HepG2 (cell line): Measurements from ENCODE around the gene PLXNA4. TPM values are rescaled to one million over a fixed set of nuclear protein-coding genes. Genes with fewer than 3 reads are reported as not detected.
A peak's percentile ranks its signal among the peaks of the same experiment; 100 is the strongest.

Source experiments
- ATAC-seq: fragments of 200-7000 bp; cut with Tn5 transposase; 3 replicates; pipeline ENCODE4 v1.9.1; 2020; ENCODE audit warnings: mild to moderate bottlenecking, moderate library complexity
- BruUV-seq: library from RNA; stranded (reverse); fragments of 400-500 nt; replicated peaks from 2 replicates; lab custom pipeline; 2021; lab: Mats Ljungman, UMichigan
- CTCF ChIA-PET: fragments of 300-600 bp; formaldehyde crosslinking; extraction: SDS; loops from one replicate; lab custom pipeline; 2021; ENCODE audit warnings: low total read pairs, inconsistent platforms, low intra/inter-chr PET ratio; lab: Yijun Ruan, JAX
- POLR2A ChIA-PET: fragments of 350-600 bp; sonication (Branson Sonifier 250); formaldehyde crosslinking; loops from one replicate; lab custom pipeline; 2020; ENCODE audit warnings: antibody characterized with exemption, inconsistent platforms; lab: Yijun Ruan, JAX
- DNase-seq: peaks from one replicate; pipeline ENCODE4 v3.0.0-alpha.2; 2015; ENCODE audit warnings: low spot score
- FAIRE-seq: peaks from 3 replicates; lab custom pipeline; 2011; peaks lifted over from hg19 to GRCh38; lab: Jason Lieb, UNC
- H2AFZ ChIP-seq: one replicate; pipeline ENCODE4 v1.6.1; 2011; ENCODE audit warnings: low read length, inconsistent platforms
- H3K27ac ChIP-seq: fragments of 300-600 bp; 3 replicates; pipeline ENCODE4 v1.8.0; 2011; ENCODE audit warnings: mixed run types, mild to moderate bottlenecking, mixed read lengths, low read length, inconsistent platforms; ENCODE audit not compliant: insufficient read depth; ENCODE audit errors: extremely low read length
- H3K27me3 ChIP-seq, 2 experiments: fragments of 200-600 bp in 1 of 2; 2 replicates in 1 of 2; 3 replicates in 1 of 2; pipeline versions ENCODE4 v1.6.0 to v1.8.0; 2011; ENCODE audit warnings: low read length in 2 of 2, mild to moderate bottlenecking in 2 of 2, moderate library complexity in 2 of 2, inconsistent platforms in 1 of 2; ENCODE audit not compliant: insufficient read depth in 2 of 2, control insufficient read depth in 1 of 2
- H3K36me3 ChIP-seq, 2 experiments: fragments of 200-600 bp in 1 of 2; replicated peaks in 1 of 2; 2 replicates in 1 of 2; 3 replicates in 1 of 2; pipeline versions ENCODE4 v1.5.1 to v1.8.0; 2011; ENCODE audit warnings: low read length in 2 of 2, inconsistent platforms in 1 of 2; ENCODE audit not compliant: insufficient read depth in 2 of 2, control insufficient read depth in 1 of 2
- H3K4me1 ChIP-seq: 2 replicates; pipeline ENCODE4 v1.5.1; 2012; ENCODE audit warnings: low read length, inconsistent platforms; ENCODE audit not compliant: insufficient read depth
- H3K4me2 ChIP-seq: 2 replicates; pipeline ENCODE4 v1.6.0; 2011; ENCODE audit warnings: low read depth, low read length, inconsistent platforms
- H3K4me3 ChIP-seq, 3 experiments: fragments of 200-600 bp in 1 of 3; sonication (generic), shearing (Covaris generic) in 1 of 3; replicated peaks in 1 of 3; 2 replicates each; pipeline ENCODE4 v1.5.1; 2011 to 2016; ENCODE audit warnings: low read length in 3 of 3, inconsistent platforms in 2 of 3, low read depth in 2 of 3, mild to moderate bottlenecking in 2 of 3, control low read depth in 1 of 3, mixed read lengths in 1 of 3; ENCODE audit not compliant: insufficient read depth in 1 of 3
- H3K79me2 ChIP-seq: one replicate; pipeline ENCODE4 v1.6.1; 2011; ENCODE audit warnings: low read length, inconsistent platforms; ENCODE audit not compliant: insufficient read depth
- H3K9ac ChIP-seq: 2 replicates; pipeline ENCODE4 v1.6.0; 2011; ENCODE audit warnings: mild to moderate bottlenecking, low read depth, low read length, inconsistent platforms; ENCODE audit not compliant: insufficient read depth
- H3K9me3 ChIP-seq: 2 replicates; pipeline ENCODE4 v1.5.1; 2012; ENCODE audit warnings: mild to moderate bottlenecking, low read length
- H4K20me1 ChIP-seq: 2 replicates; pipeline ENCODE4 v1.6.0; 2011; ENCODE audit warnings: inconsistent platforms, mild to moderate bottlenecking, low read length, moderate library complexity; ENCODE audit not compliant: insufficient read depth
- CHD2 ChIP-seq: IDR thresholded peaks from 2 replicates; pipeline ENCODE4 v1.6.1; 2011; ENCODE audit warnings: low read depth, low read length, improper control_type of control experiment
- DNMT1 ChIP-seq: sonication (generic); formaldehyde crosslinking; IDR thresholded peaks from 2 replicates; pipeline ENCODE4 v1.5.1; 2020; ENCODE audit warnings: mild to moderate bottlenecking, missing genetic modification reagents
- ELF1 ChIP-seq: sonication (generic); formaldehyde crosslinking; IDR thresholded peaks from 2 replicates; pipeline ENCODE4 v1.4.0; 2020; ENCODE audit warnings: missing genetic modification reagents
- JUN ChIP-seq: sonication (generic); formaldehyde crosslinking; IDR thresholded peaks from 2 replicates; pipeline ENCODE4 v1.4.0; 2020; ENCODE audit warnings: mild to moderate bottlenecking, missing genetic modification reagents
- KLF13 ChIP-seq: sonication (generic); formaldehyde crosslinking; IDR thresholded peaks from 2 replicates; pipeline ENCODE4 v1.4.0; 2020; ENCODE audit warnings: mild to moderate bottlenecking, missing genetic modification reagents
- U2AF1 ChIP-seq: fragments of 200-400 bp; formaldehyde crosslinking; optimal IDR thresholded peaks from 2 replicates; pipeline ENCODE3; 2017; ENCODE audit warnings: mild to moderate bottlenecking, low read depth, low read length
- ZBTB7A ChIP-seq: sonication (generic); formaldehyde crosslinking; IDR thresholded peaks from 2 replicates; pipeline ENCODE4 v1.8.0; 2022; ENCODE audit warnings: mild to moderate bottlenecking, missing genetic modification reagents
- ZMYM4 ChIP-seq: sonication (generic); formaldehyde crosslinking; IDR thresholded peaks from 2 replicates; pipeline ENCODE4 v1.8.1; 2023; ENCODE audit warnings: mild to moderate bottlenecking, missing genetic modification reagents
- ZNF263 ChIP-seq: sonication (generic); formaldehyde crosslinking; IDR thresholded peaks from 2 replicates; pipeline ENCODE4 v1.4.0; 2020; ENCODE audit warnings: missing genetic modification reagents
- ZNF331 ChIP-seq: sonication (generic); formaldehyde crosslinking; IDR thresholded peaks from 2 replicates; pipeline ENCODE4 v1.4.0; 2020; ENCODE audit warnings: missing genetic modification reagents
- ZNF598 ChIP-seq: sonication (generic); formaldehyde crosslinking; IDR thresholded peaks from 2 replicates; pipeline ENCODE4 v1.5.1; 2020; ENCODE audit warnings: mild to moderate bottlenecking, missing genetic modification reagents, borderline replicate concordance
- ZNF776 ChIP-seq: sonication (generic); formaldehyde crosslinking; IDR thresholded peaks from 2 replicates; pipeline ENCODE4 v1.4.0; 2020; ENCODE audit warnings: mild to moderate bottlenecking, missing genetic modification reagents
- WGBS: methylation state at CpG from one replicate; pipeline ENCODE4 v1.1.6; 2017; ENCODE audit warnings: low lambda C conversion rate; 5-methylcytosine and 5-hydroxymethylcytosine counted together
- in situ Hi-C: cut with HindIII; loops from 2 replicates; pipeline ENCODE4 v1.10.0; 2017; ENCODE audit warnings: low pct_unique_long_range_greater_than_20kb; ENCODE audit not compliant: extremely low pct_ligation_motif_present
- intact Hi-C: fragments of 100-400 bp; cut with micrococcal nuclease; formaldehyde crosslinking; loops from one replicate; pipeline ENCODE4 v1.10.0; 2022; ENCODE audit not compliant: unreplicated experiment
- polyA plus RNA-seq, 8 experiments: library from polyadenylated mRNA; depleted of rRNA in 3 of 8; stranded (reverse) in 7 of 8; unstranded in 1 of 8; fragments of >200 nt; fragmentation: Illumina TruSeq in 4 of 8; extraction: Trizol in 4 of 8; gene quantifications; 2 replicates each; pipeline versions ENCODE4 v1.2.1 to v1.2.3, GENCODE V29; 2011 to 2016; ENCODE audit warnings: low read depth in 4 of 8, missing spikeins in 1 of 8, mixed read lengths in 1 of 8; ENCODE audit not compliant: insufficient read depth in 1 of 8
- total RNA-seq, 5 experiments: library from RNA; depleted of rRNA; stranded (reverse); fragments of >200 nt; fragmentation: Illumina TruSeq; extraction: Trizol; gene quantifications; 2 replicates each; pipeline ENCODE4 v1.2.3, GENCODE V29; 2016; ENCODE audit warnings: low read depth in 1 of 5
- TF ChIP-seq, protein P1 (sequence below): sonication (generic); IDR thresholded peaks from 2 replicates; pipeline ENCODE4 v1.6.1; 2016; ENCODE audit warnings: low read depth, borderline replicate concordance
- TF ChIP-seq, protein P2 (sequence below): sonication (generic); formaldehyde crosslinking; IDR thresholded peaks from 2 replicates; pipeline ENCODE4 v1.5.0; 2020; ENCODE audit warnings: missing genetic modification reagents, mild to moderate bottlenecking, borderline replicate concordance
- TF ChIP-seq, protein P3 (sequence below): sonication (generic); formaldehyde crosslinking; IDR thresholded peaks from 2 replicates; pipeline ENCODE4 v1.8.0; 2022; ENCODE audit warnings: mild to moderate bottlenecking, missing genetic modification reagents, borderline replicate concordance

PLXNA4 gene
- total and polyA plus RNA-seq, 2 of the 13 experiments (the other 11 are each of a cell fraction or from before 2014, with no cell fraction given), result 0.01 to 0.04 TPM

DNA sequence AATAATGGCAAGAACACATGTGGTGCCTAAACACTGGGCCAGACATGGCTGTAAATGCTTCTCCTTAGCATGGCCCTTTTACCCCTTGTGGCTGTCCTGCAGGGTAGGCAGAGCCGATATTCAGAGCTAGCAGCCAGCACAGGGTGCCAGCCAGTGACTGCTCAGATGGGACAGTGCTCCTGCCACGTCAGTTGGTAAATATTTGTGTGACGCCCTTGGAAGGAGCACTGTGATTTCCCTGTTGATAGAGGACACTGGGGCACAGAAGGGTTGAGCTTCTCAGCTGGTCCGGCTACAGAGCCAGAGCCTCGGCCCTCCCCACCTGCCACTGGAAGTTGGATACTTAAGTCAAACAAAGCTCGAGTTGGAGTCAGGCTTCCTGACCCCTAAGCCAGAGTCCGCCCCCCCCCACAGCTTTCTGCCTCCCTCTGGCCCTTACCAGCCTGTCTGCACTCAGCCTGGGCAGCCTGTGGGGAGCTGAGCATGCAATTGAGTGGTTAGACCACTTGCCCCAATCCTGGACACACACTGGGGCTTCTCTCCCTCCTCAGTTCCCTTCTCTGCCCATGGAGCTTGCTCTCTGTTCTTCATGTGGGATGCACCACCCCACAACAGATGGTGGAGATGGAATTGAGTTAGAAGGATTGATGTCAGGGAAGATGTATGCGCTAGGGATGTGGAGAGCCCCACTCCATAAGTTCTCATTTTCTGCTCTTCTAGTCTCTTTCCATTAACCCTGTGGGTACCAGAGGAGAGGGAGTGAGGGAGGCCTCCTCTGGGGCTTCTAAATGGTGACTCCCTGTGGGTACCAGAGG lies 350.8 kb downstream of the PLXNA4 start:
- CTCF ChIA-PET, result no interaction called here
- H2AFZ ChIP-seq, result no peak overlapping the region
- H3K27ac ChIP-seq, result no peak overlapping the region
- no peaks in the 10 kb centered on the region for H3K36me3 ChIP-seq
- intact Hi-C loops, result no loop called here
- DNase-seq, result peak; percentile 24
- no peak overlapping the region for H3K9ac ChIP-seq
- FAIRE-seq, result no peak
- in situ Hi-C loops, result no loop called here
- 5% methylated on average over 4 of the region's 8 CpGs for WGBS
- no peaks in the 10 kb centered on the region for H3K79me2 ChIP-seq
- TF ChIP-seq ZBTB7A (CRISPR knock-in tag) (no peak), U2AF1 (peak; percentile 5), ZMYM4 (no peak)
- TF ChIP-seq, protein P1, sequence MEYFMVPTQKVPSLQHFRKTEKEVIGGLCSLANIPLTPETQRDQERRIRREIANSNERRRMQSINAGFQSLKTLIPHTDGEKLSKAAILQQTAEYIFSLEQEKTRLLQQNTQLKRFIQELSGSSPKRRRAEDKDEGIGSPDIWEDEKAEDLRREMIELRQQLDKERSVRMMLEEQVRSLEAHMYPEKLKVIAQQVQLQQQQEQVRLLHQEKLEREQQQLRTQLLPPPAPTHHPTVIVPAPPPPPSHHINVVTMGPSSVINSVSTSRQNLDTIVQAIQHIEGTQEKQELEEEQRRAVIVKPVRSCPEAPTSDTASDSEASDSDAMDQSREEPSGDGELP, result no peak
- peak; percentile 32; the same call in 1 of the 3 replicates for ATAC-seq
- BruUV-seq, result no TSS peak
- peaks cover 0 to 22% of the 10 kb centered on the region in 2 experiments; a peak in 2 of 5 replicates for H3K27me3 ChIP-seq
- peaks cover 50% of the 10 kb centered on the region for H3K4me1 ChIP-seq
- H3K4me2 ChIP-seq, result peak overlapping the region; percentile 53
- POLR2A ChIA-PET, result interaction anchor here (1.2 kb wide), 1 partner anchor 26 kb away, joined by 3 read pairs; no protein-coding TSS in a partner anchor
- H3K4me3 ChIP-seq, result no peak overlapping the region; a peak in 1 of 6 replicates
- no peaks in the 10 kb centered on the region for H3K9me3 ChIP-seq
- no peaks in the 10 kb centered on the region for H4K20me1 ChIP-seq

DNA sequence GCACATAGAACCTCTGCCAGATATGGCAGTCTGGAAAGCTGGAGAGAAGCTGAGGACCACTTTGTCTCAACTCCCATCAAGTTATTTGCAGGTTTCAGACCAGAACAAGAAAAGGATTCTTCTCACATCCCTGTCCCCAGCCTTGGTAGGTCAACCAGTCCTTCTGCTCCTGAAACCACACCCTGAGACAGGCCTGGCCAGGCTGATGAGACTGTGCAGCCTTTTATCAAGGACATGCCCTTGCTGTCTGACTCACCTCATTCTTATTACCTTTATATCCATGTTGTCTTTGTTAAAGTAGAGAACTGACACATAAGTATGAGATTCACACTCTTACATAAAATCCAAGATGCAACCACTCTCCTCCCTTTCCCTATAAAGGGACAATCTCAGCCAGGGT lies 354.9 kb downstream of the PLXNA4 start:
- CTCF ChIA-PET, result no interaction called here
- POLR2A ChIA-PET, result no interaction called here
- TF ChIP-seq ZNF776 (CRISPR knock-in tag), result no peak
- TF ChIP-seq, protein P2, sequence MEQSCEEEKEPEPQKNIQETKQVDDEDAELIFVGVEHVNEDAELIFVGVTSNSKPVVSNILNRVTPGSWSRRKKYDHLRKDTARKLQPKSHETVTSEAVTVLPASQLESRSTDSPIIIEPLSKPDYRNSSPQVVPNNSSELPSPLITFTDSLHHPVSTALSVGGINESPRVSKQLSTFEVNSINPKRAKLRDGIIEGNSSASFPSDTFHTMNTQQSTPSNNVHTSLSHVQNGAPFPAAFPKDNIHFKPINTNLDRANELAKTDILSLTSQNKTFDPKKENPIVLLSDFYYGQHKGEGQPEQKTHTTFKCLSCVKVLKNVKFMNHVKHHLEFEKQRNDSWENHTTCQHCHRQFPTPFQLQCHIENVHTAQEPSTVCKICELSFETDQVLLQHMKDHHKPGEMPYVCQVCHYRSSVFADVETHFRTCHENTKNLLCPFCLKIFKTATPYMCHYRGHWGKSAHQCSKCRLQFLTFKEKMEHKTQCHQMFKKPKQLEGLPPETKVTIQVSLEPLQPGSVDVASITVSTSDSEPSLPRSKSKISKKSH, result no peak
- no peak for TF ChIP-seq JUN (CRISPR knock-in tag)
- TF ChIP-seq, protein P3, sequence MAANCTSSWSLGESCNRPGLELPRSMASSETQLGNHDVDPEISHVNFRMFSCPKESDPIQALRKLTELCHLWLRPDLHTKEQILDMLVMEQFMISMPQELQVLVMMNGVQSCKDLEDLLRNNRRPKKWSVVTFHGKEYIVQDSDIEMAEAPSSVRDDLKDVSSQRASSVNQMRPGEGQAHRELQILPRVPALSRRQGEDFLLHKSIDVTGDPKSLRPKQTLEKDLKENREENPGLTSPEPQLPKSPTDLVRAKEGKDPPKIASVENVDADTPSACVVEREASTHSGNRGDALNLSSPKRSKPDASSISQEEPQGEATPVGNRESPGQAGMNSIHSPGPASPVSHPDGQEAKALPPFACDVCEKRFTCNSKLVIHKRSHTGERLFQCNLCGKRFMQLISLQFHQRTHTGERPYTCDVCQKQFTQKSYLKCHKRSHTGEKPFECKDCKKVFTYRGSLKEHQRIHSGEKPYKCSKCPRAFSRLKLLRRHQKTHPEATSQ (CRISPR knock-in tag), result no peak
- no peak for TF ChIP-seq ZNF331
- no peak for TF ChIP-seq ZNF598 (CRISPR knock-in tag)
- TF ChIP-seq KLF13 (CRISPR knock-in tag), result no peak
- TF ChIP-seq DNMT1 (CRISPR knock-in tag), result no peak
- TF ChIP-seq ELF1 (CRISPR knock-in tag), result no peak
- TF ChIP-seq CHD2, result no peak
- TF ChIP-seq ZNF263 (CRISPR knock-in tag), result no peak

More for the DNA sequence above, 354.9 kb downstream of the PLXNA4 start:
- Histone ChIP-seq H3K36me3 (no peaks in the 10 kb centered on the region), H3K9me3 (no peaks in the 10 kb centered on the region), H3K27ac (no peak overlapping the region), H3K4me3 (no peak overlapping the region), H2AFZ (no peak overlapping the region), H4K20me1 (no peaks in the 10 kb centered on the region), H3K27me3 (no peaks in the 10 kb centered on the region), H3K9ac (no peak overlapping the region), H3K4me2 (no peak overlapping the region), H3K4me1 (peaks cover 80% of the 10 kb centered on the region), H3K79me2 (no peaks in the 10 kb centered on the region)
- ATAC-seq (no peak), FAIRE-seq (no peak), DNase-seq (no peak)
- in situ Hi-C loops, result no loop called here
- BruUV-seq, result no TSS peak
- intact Hi-C loops, result no loop called here
